Cardiac muscle cell (in vitro differentiated cells and primary cell): ENCODE data around the gene ZPBP. TPM values are rescaled to one million over a fixed set of nuclear protein-coding genes. Genes with fewer than 3 reads are reported as not detected.

Experiments used
- DNase-seq, 2 donors: peaks; one replicate each; pipeline versions ENCODE4 v3.0.0 to v3.0.0-alpha.2; 2010 to 2017; ENCODE audit warnings: low read depth in 1 of 2, low spot score in 1 of 2
- H3K27ac ChIP-seq: fragments of 200-600 bp; sonication (generic); 2 replicates; pipeline ENCODE4 v1.5.1; 2016
- H3K27me3 ChIP-seq: fragments of 200-600 bp; sonication (generic); 2 replicates; pipeline ENCODE4 v1.6.0; 2016; ENCODE audit warnings: control low read depth
- H3K36me3 ChIP-seq: fragments of 200-600 bp; sonication (generic); 2 replicates; pipeline ENCODE4 v1.5.1; 2016; ENCODE audit warnings: control low read depth
- H3K4me1 ChIP-seq: fragments of 200-600 bp; sonication (generic); 2 replicates; pipeline ENCODE4 v1.8.1; 2017; ENCODE audit warnings: low read depth, mild to moderate bottlenecking, mixed run types
- H3K4me3 ChIP-seq: fragments of 200-600 bp; sonication (generic); 2 replicates; pipeline ENCODE4 v1.5.1; 2016; ENCODE audit warnings: mild to moderate bottlenecking
- H3K9me3 ChIP-seq: fragments of 200-600 bp; sonication (generic); 2 replicates; pipeline ENCODE4 v1.5.1; 2017; ENCODE audit warnings: low read depth, mild to moderate bottlenecking, control low read depth
- CTCF ChIP-seq: IDR thresholded peaks from 2 replicates; pipeline ENCODE4 v1.5.1; 2012; ENCODE audit warnings: low read depth, mild to moderate bottlenecking, low read length
- polyA plus RNA-seq: library from polyadenylated mRNA; unstranded; fragments of >200 nt; fragmentation: Nextera tagmentation; extraction: Ambion mirVana; gene quantifications from 2 replicates; pipeline ENCODE4 v1.2.1, GENCODE V29; 2016
- total RNA-seq: library from RNA; depleted of rRNA; stranded (reverse); fragments of >200 nt; gene quantifications from 2 replicates; pipeline ENCODE4 v1.2.3, GENCODE V29; 2016

ZPBP gene
- total and polyA plus RNA-seq, 2 experiments from 2014 or later: not detected

- H3K27me3 ChIP-seq: no peaks in the 10 kb centered on the region
Observed at GRCh38 chr7:49986191-49986590, 106.9 kb downstream of the ZPBP start.

DNA sequence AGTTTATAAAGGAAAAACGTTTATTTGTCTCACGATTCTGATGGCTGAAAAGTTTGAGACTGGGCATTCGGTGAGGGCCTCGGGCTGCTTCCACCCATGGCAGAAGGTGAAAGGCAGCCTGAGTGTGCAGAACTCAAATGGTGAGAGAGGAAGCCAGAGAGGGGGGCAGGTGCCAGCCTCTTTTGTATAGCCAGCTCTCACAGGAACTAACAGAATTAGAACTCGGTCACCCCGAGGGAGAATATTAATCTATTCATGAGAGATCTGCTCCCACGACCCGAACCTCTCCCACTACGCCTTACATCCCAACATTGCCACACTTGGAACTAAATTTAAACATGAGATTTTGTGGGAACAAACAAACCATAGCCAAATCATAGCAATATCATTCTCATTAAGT is 112.6 kb downstream of the ZPBP start:
- no peaks in the 10 kb centered on the region for H3K9me3 ChIP-seq
- no peak for DNase-seq
- H3K4me3 ChIP-seq: no peak overlapping the region
- H3K4me1 ChIP-seq: no peaks in the 10 kb centered on the region
- no peaks in the 10 kb centered on the region for H3K27me3 ChIP-seq
- no peak for TF ChIP-seq CTCF
- no peak overlapping the region for H3K27ac ChIP-seq
- H3K36me3 ChIP-seq: no peaks in the 10 kb centered on the region

More at GRCh38 chr7:49986191-49986590, 106.9 kb downstream of the ZPBP start:
- Histone ChIP-seq H3K4me3 (no peak overlapping the region), H3K4me1 (no peaks in the 10 kb centered on the region), H3K9me3 (no peaks in the 10 kb centered on the region), H3K36me3 (no peaks in the 10 kb centered on the region), H3K27ac (no peak overlapping the region)
- no peak for DNase-seq
- TF ChIP-seq CTCF: no peak

- H3K36me3 ChIP-seq: no peaks in the 10 kb centered on the region
- DNase-seq: no peak
- no peak overlapping the region for H3K4me3 ChIP-seq
- no peaks in the 10 kb centered on the region for H3K27me3 ChIP-seq
- H3K27ac ChIP-seq: no peak overlapping the region
- H3K4me1 ChIP-seq: no peaks in the 10 kb centered on the region
- no peak for TF ChIP-seq CTCF
- no peaks in the 10 kb centered on the region for H3K9me3 ChIP-seq
Observed at GRCh38 chr7:49976238-49976637, 116.8 kb downstream of the ZPBP start.

GRCh38 chr7:49974035-49974434 is 119.0 kb downstream of the ZPBP start:
- Histone ChIP-seq H3K27me3 (no peaks in the 10 kb centered on the region), H3K4me3 (no peak overlapping the region), H3K36me3 (no peaks in the 10 kb centered on the region), H3K9me3 (no peaks in the 10 kb centered on the region), H3K27ac (no peak overlapping the region), H3K4me1 (no peaks in the 10 kb centered on the region)
- TF ChIP-seq CTCF: no peak
- DNase-seq: no peak

GRCh38 chr7:49937608-49938007 is 155.4 kb downstream of the ZPBP start:
- no peaks in the 10 kb centered on the region for H3K27me3 ChIP-seq
- H3K4me3 ChIP-seq: no peak overlapping the region
- no peak overlapping the region for H3K27ac ChIP-seq
- no peak for TF ChIP-seq CTCF
- H3K36me3 ChIP-seq: no peaks in the 10 kb centered on the region
- H3K4me1 ChIP-seq: no peaks in the 10 kb centered on the region
- no peaks in the 10 kb centered on the region for H3K9me3 ChIP-seq
- no peak for DNase-seq

GRCh38 chr7:49931627-49932026 is 161.4 kb downstream of the ZPBP start:
- no peak overlapping the region for H3K27ac ChIP-seq
- no peak overlapping the region for H3K4me3 ChIP-seq
- no peaks in the 10 kb centered on the region for H3K4me1 ChIP-seq
- no peak for DNase-seq
- no peak for TF ChIP-seq CTCF
- H3K27me3 ChIP-seq: no peaks in the 10 kb centered on the region
- no peaks in the 10 kb centered on the region for H3K36me3 ChIP-seq
- H3K9me3 ChIP-seq: no peaks in the 10 kb centered on the region
